GM18517 (cell line): ENCODE data around the gene PCDHB13.

Source experiments
- ATAC-seq: cut with Tn5 transposase; IDR thresholded peaks from one replicate; pipeline ENCODE4 v1.9.1; 2021; ENCODE audit warnings: mild to moderate bottlenecking, moderate library complexity; ENCODE audit not compliant: unreplicated experiment

PCDHB13 gene

GRCh38 chr5:141260458-141261237 is 46.9 kb downstream of the PCDHB13 start:
- ATAC-seq, result no peak

GRCh38 chr5:141261238-141261546 is 47.5 kb downstream of the PCDHB13 start:
- no peak for ATAC-seq
